Stimulated activated CD8-positive, alpha-beta memory T cell treated with anti-CD3 and anti-CD28 coated beads, Interleukin-15, amount 100 ng/mL, for 48 hours (primary cell): ENCODE results near the gene PRKCQ.
"Not testable (repeated sequence)": the region's sequence is repeated elsewhere in the genome, so short reads cannot be mapped to it uniquely, and the experiment has no call there.

ENCODE experiments used
- DNase-seq, 2 donors: peaks; one replicate each; pipeline ENCODE4 v3.0.0-alpha.2; 2020; ENCODE audit warnings: low read depth in 2 of 2

PRKCQ gene

DNA sequence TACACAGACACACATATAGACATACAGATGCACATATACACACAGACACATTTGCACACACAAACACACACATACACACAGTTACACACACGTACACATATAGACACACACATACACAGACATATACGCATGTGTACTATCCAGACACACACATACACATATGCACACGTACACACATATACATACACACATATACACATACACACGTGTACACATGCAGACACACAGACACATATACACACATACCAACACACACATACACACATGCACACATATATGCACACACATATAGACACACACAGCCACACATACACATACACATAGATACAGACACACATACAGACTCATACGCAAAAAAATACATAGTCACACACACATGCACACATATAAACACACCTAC is 193.1 kb downstream of the PRKCQ start:
- DNase-seq, result no peak

DNA sequence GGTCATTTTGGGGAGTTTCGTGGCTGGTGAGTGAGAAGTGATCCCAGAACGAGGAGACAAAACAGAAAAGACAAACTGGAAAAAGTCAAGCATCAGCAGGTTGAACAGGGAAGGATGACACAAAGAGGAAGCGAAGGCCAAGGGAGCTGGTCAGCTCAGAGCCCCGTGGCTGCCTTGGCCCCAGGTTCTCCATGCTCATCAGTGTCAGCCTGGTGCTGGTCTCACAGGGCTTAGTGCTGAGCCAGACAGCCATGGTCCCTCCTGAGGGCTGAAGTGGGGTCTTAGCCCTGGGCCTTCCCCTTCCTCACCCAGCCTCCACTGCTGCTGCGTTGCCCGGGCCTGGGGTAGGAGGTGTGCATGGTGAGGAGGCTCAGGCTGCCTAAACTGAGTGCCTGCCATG is 193.7 kb downstream of the PRKCQ start:
- no peak for DNase-seq

DNA sequence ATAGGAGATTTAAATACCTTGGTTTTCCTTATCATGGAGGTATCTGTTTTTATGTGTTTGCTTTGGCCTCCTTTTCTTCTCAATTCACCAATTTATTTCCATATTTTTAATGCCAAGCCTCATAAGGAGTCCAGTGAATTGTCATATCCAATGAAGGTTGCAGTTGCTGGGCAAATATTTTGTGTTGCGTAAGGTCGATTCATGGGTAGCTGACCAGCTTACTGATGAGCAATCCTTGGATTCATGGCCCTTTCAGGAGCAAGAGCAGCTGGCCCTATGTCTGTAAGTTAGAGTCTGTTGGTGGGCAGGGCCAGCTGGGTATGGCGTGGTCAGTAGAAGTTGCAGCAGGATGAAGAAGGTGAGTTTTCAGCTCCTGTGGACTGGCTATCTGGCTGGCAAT is 194.4 kb downstream of the PRKCQ start:
- no peak for DNase-seq

DNA sequence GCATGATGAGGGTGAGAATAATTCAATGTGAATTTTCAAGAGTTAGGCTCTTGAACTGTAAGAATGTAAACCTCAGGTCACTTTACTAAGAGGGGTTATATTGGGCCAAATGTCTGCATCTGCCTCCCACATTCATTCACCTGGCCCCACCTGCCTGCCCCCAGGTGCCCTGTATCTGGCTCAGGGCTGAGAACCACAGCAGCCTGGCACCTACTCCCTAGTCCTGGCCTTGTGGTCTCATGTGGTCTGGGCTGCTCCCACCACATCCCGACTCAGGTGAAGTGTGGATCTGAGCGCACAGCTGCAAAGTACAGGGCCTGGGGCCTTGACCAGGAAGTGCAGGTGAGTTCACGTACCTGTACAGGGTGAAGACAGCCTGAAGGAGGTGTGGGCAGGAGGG is 195.2 kb downstream of the PRKCQ start:
- DNase-seq, result no peak

DNA sequence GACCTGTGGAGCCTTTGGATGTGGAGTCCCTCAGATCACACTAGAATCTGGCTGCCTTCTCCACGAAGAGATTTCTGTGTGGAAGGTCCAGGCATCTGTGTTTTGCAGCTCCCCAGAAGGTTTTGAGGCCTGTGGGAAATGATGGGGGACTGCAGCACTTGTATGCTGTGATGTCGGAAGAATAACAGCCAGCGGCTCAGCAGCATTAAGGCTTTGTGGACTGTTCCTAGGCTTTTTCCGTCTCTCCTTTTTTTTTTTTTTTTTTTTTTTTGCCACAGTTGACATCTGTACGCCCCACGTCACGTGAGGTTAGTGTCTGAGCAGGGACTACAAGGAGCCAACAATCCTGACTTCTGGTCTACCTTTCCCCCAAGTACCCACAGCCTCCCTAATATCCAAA is 196.0 kb downstream of the PRKCQ start:
- DNase-seq, result no peak

DNA sequence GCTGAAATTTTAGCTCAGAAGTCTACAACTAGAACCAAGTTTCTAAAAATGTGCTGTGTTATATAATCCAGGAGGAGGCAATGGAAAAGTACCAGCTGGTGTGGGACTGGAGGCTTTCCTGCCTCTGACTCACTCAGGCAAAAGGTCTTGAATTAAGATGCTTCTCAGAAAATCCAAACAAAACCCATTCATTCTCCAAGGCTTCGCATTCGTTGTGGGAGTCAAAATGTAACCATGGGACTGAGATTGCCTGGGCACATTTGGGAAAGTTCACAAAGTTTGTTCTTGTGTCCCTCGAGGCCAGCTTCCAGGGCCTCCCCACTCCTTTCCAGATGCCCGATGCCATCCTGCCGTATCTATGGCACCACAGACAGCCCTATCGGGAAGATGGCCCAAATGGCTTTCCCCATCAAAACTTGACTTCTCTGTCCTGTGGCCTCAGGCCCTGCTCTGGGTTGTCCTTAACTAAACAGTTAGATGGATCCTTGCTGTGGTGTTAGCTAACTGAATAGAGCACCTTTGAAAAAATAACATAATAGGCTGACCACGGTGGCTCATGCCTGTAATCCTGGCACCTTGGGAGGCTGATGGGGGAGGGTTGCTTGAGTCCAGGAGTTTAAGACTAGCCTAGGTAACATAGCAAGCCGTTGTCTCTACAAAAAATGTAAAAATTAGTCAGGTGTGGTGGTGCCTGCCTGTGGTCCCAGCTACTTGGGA is 196.8 kb downstream of the PRKCQ start:
- DNase-seq, result no peak

DNA sequence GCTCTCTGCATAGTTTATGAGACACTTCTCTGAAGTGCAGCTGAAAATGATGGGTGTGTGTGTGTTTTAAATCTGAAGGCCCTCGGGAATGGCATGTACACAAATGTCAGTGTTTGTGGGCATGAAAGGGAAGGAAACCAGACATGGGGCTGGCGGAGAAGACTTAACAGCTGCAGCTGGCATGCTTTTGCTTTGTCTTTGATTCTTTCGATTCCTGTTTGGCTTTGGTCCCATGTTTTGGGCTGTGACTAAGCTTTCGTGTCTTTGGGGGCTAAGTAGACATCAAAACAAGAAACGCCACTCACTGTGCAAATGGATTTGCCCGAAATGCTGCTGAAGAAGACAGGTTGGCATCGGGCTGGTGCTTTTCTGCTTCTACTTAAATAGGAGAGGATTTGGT is 198.0 kb downstream of the PRKCQ start:
- DNase-seq, result no peak

DNA sequence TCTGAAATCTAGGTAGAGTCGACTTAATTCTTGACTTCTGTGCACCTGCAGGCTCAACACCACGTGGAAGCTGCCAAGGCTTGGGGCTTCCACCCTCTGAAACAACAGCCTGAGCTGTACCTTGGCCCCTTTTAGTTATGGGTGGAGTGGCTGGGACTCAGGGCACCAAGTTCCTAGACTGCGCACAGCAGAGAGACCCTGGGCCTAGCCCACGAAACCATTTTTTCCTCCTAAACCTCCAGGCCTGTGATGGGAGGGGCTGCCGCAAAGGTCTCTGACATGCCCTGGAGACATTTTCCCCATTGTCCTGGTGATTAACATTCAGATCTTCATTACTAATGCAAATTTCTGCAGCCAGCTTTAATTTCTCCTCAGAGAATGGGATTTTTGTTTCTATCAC is 199.6 kb downstream of the PRKCQ start:
- DNase-seq, result not testable (repeated sequence)

DNA sequence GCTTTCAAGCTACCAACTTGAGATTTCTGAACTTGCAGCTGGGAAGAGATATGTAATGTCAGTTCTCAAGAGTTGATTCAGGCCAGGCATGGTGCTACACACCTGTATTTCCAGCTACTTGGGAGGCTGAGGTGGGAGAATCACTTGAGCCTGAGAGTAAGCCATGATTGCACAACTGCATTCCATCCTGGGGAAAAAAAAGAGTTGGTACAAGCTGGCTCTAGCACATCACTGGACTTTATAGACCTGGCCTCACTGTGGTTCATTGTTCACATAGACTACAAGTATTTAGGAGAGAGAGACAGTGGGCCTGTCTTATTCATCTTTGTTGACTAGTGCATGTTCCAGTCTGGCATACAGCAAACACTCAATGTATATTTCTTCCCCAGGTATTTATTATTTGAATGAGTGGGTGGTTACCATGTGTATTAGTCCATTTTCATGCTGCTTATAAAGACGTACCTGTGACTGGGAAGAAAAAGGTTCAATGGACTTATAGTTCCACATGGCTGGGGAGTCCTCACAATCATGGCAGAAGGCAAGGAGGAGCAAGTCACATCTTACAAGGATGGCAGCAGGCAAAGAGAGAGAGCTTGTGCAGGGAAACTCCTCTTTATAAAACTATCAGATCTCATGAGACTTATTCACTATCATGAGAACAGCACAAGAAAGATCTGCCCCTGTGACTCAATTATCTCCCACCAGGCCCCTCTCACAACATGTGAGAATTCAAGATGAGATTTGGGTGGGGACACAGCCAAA is 200.9 kb downstream of the PRKCQ start:
- DNase-seq, result no peak
